PC-3 (cell line): Measurements from ENCODE around the gene KRTAP5-10. TPM values are rescaled to one million over a fixed set of nuclear protein-coding genes. Genes with fewer than 3 reads are reported as not detected.
"Not testable (repeated sequence)": the region's sequence is repeated elsewhere in the genome, so short reads cannot be mapped to it uniquely, and the experiment has no call there.

Experiments
- ATAC-seq: fragments of 200-7000 bp; cut with Tn5 transposase; 2 replicates; pipeline ENCODE4 v1.9.1; 2020; ENCODE audit warnings: mild to moderate bottlenecking, moderate library complexity
- BruUV-seq: library from RNA; stranded (reverse); fragments of 400-500 nt; replicated peaks from 2 replicates; lab custom pipeline; 2021; lab: Mats Ljungman, UMichigan
- CTCF ChIA-PET: fragments of 300-600 bp; sonication (Branson Sonifier 250); formaldehyde crosslinking; loops from one replicate; lab custom pipeline; 2022; ENCODE audit warnings: antibody characterized with exemption; lab: Charles Lee
- POLR2A ChIA-PET: fragments of 300-600 bp; sonication (Branson Sonifier 250); formaldehyde crosslinking; loops from one replicate; lab custom pipeline; 2022; ENCODE audit warnings: antibody characterized with exemption; ENCODE audit not compliant: unreplicated experiment; lab: Charles Lee
- DNase-seq: peaks from one replicate; pipeline ENCODE4 v3.0.0-alpha.2; 2015
- H2AFZ ChIP-seq: fragments of 300-600 bp; sonication (generic); 2 replicates; pipeline ENCODE4 v1.6.0; 2016; ENCODE audit warnings: antibody characterized with exemption, low read length
- H3F3A ChIP-seq: fragments of 300-600 bp; sonication (generic); one replicate; pipeline ENCODE4 v1.6.0; 2017; ENCODE audit warnings: antibody characterized with exemption, low read length, control low read depth, mild to moderate bottlenecking; ENCODE audit not compliant: unreplicated experiment
- H3K27ac ChIP-seq: fragments of 300-600 bp; sonication (generic); 2 replicates; pipeline ENCODE4 v1.5.1; 2016; ENCODE audit warnings: mild to moderate bottlenecking, low read length
- H3K27me3 ChIP-seq: fragments of 300-600 bp; sonication (generic); 2 replicates; pipeline ENCODE4 v1.6.1; 2016; ENCODE audit warnings: low read length, mixed read lengths
- H3K36me3 ChIP-seq: fragments of 300-600 bp; sonication (generic); 2 replicates; pipeline ENCODE4 v1.6.1; 2016; ENCODE audit warnings: low read depth, mixed run types, low read length, mixed read lengths
- H3K4me1 ChIP-seq: fragments of 300-600 bp; sonication (generic); 2 replicates; pipeline ENCODE4 v1.5.1; 2016; ENCODE audit warnings: low read length; ENCODE audit not compliant: insufficient read depth
- H3K4me2 ChIP-seq: fragments of 300-600 bp; sonication (generic); 2 replicates; pipeline ENCODE4 v1.6.0; 2016; ENCODE audit warnings: low read length
- H3K4me3 ChIP-seq: fragments of 300-600 bp; sonication (generic); 2 replicates; pipeline ENCODE4 v1.5.1; 2016; ENCODE audit warnings: mild to moderate bottlenecking, low read length, mixed read lengths
- H3K79me2 ChIP-seq: fragments of 300-600 bp; sonication (generic); 2 replicates; pipeline ENCODE4 v1.6.1; 2017; ENCODE audit warnings: low read length, mixed read lengths
- H3K9ac ChIP-seq: fragments of 300-600 bp; sonication (generic); 2 replicates; pipeline ENCODE4 v1.6.0; 2016; ENCODE audit warnings: mild to moderate bottlenecking, low read length
- H3K9me2 ChIP-seq: fragments of 300-600 bp; sonication (generic); replicated peaks from 2 replicates; pipeline ENCODE4 v1.6.1; 2016; ENCODE audit warnings: mixed run types, low read length, mixed read lengths
- H3K9me3 ChIP-seq: fragments of 300-600 bp; sonication (generic); 2 replicates; pipeline ENCODE4 v1.6.1; 2016; ENCODE audit warnings: low read length, mixed read lengths
- H4K20me1 ChIP-seq: fragments of 300-600 bp; sonication (generic); 2 replicates; pipeline ENCODE4 v1.6.1; 2016; ENCODE audit warnings: low read length, mixed read lengths
- EZH2 ChIP-seq: fragments of 300-600 bp; sonication (generic); IDR thresholded peaks from one replicate; pipeline ENCODE4 v1.6.1; 2017; ENCODE audit warnings: antibody characterized with exemption, mild to moderate bottlenecking, low read length; ENCODE audit not compliant: unreplicated experiment
- EZH2phosphoT487 ChIP-seq: fragments of 300-600 bp; sonication (generic); IDR thresholded peaks from 2 replicates; pipeline ENCODE4 v1.6.1; 2018; ENCODE audit warnings: mild to moderate bottlenecking, antibody characterized with exemption, low read length, borderline replicate concordance
- intact Hi-C: fragments of 100-400 bp; cut with micrococcal nuclease; formaldehyde crosslinking; loops from 2 replicates; pipeline ENCODE4 v1.9.0; 2023
- total RNA-seq: library from RNA; depleted of rRNA; stranded (reverse); fragments of >200 nt; gene quantifications from 2 replicates; pipeline ENCODE4 v1.2.3, GENCODE V29; 2014
- TF ChIP-seq, protein P1 (sequence below): fragments of 300-600 bp; sonication (generic); conservative IDR thresholded peaks from 2 replicates; pipeline ENCODE4 v1.5.1; 2017; ENCODE audit warnings: antibody characterized with exemption, low read depth, mild to moderate bottlenecking, low read length

Gene KRTAP5-10
- total RNA-seq, 1 experiment from 2014 or later = not detected

DNA sequence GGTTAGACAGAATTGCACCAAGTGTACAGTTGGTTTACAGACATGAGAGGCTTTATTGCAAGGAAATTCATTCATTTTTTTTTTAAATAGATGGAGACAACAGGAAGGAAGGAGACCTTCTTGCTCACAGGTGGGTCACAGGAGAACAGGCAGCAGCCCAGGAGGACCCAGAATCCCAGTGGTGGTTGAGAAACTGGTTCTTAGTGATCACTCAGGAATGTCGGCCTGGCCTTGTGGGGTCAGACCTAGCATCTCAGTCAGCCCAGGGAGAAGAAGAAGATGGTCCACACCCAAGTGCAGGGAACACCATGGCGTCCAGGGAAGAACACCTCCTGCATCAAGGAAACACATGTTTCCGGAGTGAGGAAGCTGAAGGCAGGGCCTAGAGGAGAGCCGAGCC is 16.5 kb downstream of the KRTAP5-10 start:
- Histone ChIP-seq H3K4me2 (no peak overlapping the region), H2AFZ (no peak overlapping the region), H3K9ac (no peak overlapping the region), H4K20me1 (no peaks in the 10 kb centered on the region), H3K4me3 (no peak overlapping the region), H3K27ac (no peak overlapping the region), H3K9me3 (no peaks in the 10 kb centered on the region), H3K9me2 (no peaks in the 10 kb centered on the region), H3K36me3 (no peaks in the 10 kb centered on the region), H3K27me3 (peaks cover 17% of the 10 kb centered on the region; the same call in 1 of the 2 replicates), H3K4me1 (peaks cover 14% of the 10 kb centered on the region), H3K79me2 (no peaks in the 10 kb centered on the region), H3F3A (no peaks in the 10 kb centered on the region)
- ChIA-PET CTCF (no interaction called here), POLR2A (no interaction called here)
- intact Hi-C loops = no loop called here
- no TSS peak for BruUV-seq
- TF ChIP-seq EZH2phosphoT487 (no peak), EZH2 (no peak)
- TF ChIP-seq, protein P1, sequence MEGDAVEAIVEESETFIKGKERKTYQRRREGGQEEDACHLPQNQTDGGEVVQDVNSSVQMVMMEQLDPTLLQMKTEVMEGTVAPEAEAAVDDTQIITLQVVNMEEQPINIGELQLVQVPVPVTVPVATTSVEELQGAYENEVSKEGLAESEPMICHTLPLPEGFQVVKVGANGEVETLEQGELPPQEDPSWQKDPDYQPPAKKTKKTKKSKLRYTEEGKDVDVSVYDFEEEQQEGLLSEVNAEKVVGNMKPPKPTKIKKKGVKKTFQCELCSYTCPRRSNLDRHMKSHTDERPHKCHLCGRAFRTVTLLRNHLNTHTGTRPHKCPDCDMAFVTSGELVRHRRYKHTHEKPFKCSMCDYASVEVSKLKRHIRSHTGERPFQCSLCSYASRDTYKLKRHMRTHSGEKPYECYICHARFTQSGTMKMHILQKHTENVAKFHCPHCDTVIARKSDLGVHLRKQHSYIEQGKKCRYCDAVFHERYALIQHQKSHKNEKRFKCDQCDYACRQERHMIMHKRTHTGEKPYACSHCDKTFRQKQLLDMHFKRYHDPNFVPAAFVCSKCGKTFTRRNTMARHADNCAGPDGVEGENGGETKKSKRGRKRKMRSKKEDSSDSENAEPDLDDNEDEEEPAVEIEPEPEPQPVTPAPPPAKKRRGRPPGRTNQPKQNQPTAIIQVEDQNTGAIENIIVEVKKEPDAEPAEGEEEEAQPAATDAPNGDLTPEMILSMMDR = no peak
- peak; percentile 57 for DNase-seq
- no peak for ATAC-seq

DNA sequence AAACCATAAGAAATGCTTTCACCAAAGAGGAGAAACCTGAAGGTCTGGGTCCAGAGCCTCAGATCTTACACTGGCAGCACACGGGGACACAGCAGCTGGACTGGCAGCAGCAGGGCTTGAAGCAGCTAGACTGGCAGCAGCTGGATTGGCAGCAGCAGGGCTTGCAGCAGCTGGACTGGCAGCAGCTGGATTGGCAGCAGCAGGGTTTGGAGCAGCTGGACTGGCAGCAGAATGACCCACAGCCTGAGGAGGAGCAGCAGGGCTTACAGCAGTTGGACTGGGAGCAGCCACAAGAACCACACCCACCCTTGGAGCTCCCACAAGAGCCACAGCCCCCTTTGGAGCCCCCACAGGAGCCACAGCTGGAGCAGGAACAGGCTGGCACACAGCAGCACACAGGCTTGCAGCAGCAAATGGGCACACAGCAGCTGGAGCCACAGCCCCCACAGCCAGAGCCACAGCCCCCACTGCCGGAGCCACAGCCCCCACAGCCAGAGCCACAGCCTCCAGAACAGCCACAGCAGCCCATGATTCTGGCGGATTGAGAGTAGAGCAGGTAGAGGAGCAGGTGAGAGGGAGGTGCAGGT is 17.0 kb downstream of the KRTAP5-10 start, which contains the start of gene KRTAP5-11:
KRTAP5-11 (minus strand) TSS at position 567 of the 587 bp plus-strand sequence; CDS start at position 529, 38 bp downstream.
- Histone ChIP-seq H3K4me2 (no peak within 1 kb of the TSS), H3K79me2 (no peaks in the 10 kb centered on the region), H3K9ac (no peak within 1 kb of the TSS), H3K4me3 (no peak within 1 kb of the TSS), H3F3A (no peaks in the 10 kb centered on the region), H3K36me3 (no peaks in the 10 kb centered on the region), H3K27me3 (peaks cover 17% of the 10 kb centered on the region; the same call in 1 of the 2 replicates), H3K27ac (no peak within 1 kb of the TSS), H2AFZ (no peak within 1 kb of the TSS), H4K20me1 (no peaks in the 10 kb centered on the region), H3K9me2 (no peaks in the 10 kb centered on the region), H3K4me1 (peaks cover 14% of the 10 kb centered on the region), H3K9me3 (no peaks in the 10 kb centered on the region)
- POLR2A ChIA-PET = no interaction called here
- ATAC-seq (no peak), DNase-seq (no peak)
- intact Hi-C loops = no loop called here
- no TSS peak for BruUV-seq
- TF ChIP-seq EZH2phosphoT487 (no peak), EZH2 (no peak)
- TF ChIP-seq, protein P1 = no peak
- CTCF ChIA-PET = no interaction called here

DNA sequence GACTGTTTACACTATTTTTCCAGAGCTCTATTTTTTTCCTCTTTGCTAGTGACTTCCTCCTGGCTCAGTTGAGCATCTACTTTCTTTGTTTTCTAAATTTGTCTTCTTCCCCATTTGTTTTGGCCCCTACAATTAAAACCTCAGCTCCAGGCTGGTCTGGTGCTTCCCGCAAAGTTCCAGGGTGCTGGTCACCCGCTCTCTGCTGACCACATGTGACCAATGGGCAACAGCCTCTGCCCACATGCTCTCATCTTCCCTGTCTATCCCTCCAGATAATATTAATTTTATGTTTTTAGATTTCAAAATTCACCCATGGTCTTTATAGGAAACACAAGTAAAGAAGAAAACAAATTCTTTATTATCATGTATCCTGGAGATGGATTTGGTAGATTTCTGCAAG is 17.6 kb downstream of the KRTAP5-10 start:
- not testable (repeated sequence) for ATAC-seq

DNA sequence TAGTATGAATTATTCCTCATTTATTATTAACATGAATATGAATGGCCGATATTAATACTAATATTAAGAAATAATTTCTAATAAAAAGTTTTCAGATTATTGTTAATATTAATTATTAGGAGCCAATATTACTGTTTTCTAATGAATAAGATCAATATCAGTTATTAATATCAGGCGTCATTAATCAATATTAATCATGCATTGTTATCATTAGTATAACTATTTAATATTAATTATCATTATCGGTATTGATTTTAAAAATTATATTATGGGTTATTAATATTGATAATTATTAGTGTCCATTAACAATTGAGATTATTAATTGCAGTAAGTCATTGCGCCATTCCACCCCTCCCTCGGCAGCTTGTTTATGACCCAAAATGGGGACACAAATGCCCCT is 20.3 kb downstream of the KRTAP5-10 start:
- H4K20me1 ChIP-seq, H2AFZ ChIP-seq, ATAC-seq, H3K9me3 ChIP-seq, H3K9ac ChIP-seq, H3K9me2 ChIP-seq, H3K79me2 ChIP-seq, DNase-seq, CTCF ChIA-PET, H3K4me3 ChIP-seq, H3K4me2 ChIP-seq, POLR2A ChIA-PET, H3K36me3 ChIP-seq, H3F3A ChIP-seq, intact Hi-C loops, BruUV-seq, H3K27ac ChIP-seq: not testable (repeated sequence)
- H3K27me3 ChIP-seq = peaks cover 14% of the 10 kb centered on the region; the same call in 1 of the 2 replicates
- peaks cover 14% of the 10 kb centered on the region for H3K4me1 ChIP-seq

More for the DNA sequence above, 17.6 kb downstream of the KRTAP5-10 start:
- H3K79me2 ChIP-seq, DNase-seq, H2AFZ ChIP-seq, H3F3A ChIP-seq, H3K9ac ChIP-seq, H3K9me3 ChIP-seq, H3K4me2 ChIP-seq, CTCF ChIA-PET, H4K20me1 ChIP-seq, H3K4me3 ChIP-seq, intact Hi-C loops, POLR2A ChIA-PET, BruUV-seq, H3K27ac ChIP-seq, H3K9me2 ChIP-seq, H3K36me3 ChIP-seq: not testable (repeated sequence)
- peaks cover 14% of the 10 kb centered on the region for H3K4me1 ChIP-seq
- H3K27me3 ChIP-seq = peaks cover 14% of the 10 kb centered on the region; the same call in 1 of the 2 replicates

DNA sequence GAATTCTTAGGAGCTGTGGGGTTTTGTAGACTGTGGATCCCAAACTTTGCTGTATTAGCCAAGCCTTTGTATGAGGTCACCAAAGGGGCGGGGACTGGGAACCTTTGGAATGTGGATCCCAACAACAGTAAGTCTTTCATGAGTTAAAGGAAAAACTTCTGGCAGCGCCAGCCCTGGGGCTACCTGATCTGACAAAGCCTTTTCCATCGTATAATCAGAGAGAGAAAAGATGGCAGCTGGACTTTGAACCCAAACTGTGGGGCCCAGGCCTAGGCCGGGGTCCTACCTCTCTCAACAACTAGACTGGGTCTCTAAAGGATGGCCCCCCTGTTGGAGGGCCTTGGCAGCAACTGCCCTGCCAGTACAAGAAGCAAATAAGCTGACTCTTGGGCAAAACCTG is 23.0 kb downstream of the KRTAP5-10 start:
- H4K20me1 ChIP-seq, BruUV-seq, H2AFZ ChIP-seq, intact Hi-C loops, CTCF ChIA-PET, H3K4me2 ChIP-seq, H3K4me3 ChIP-seq, ATAC-seq, H3K27ac ChIP-seq, H3K9me3 ChIP-seq, H3K36me3 ChIP-seq, H3K9me2 ChIP-seq, POLR2A ChIA-PET, H3F3A ChIP-seq, H3K9ac ChIP-seq, H3K4me1 ChIP-seq, H3K79me2 ChIP-seq: not testable (repeated sequence)
- peak; percentile 31 for DNase-seq
- H3K27me3 ChIP-seq = peaks cover 14% of the 10 kb centered on the region; the same call in 1 of the 2 replicates
